ENCODE measurements around the gene ZNF747.
"Not testable (repeated sequence)": the region's sequence is repeated elsewhere in the genome, so short reads cannot be mapped to it uniquely, and the experiment has no call there.

The ZNF747 gene

DNA sequence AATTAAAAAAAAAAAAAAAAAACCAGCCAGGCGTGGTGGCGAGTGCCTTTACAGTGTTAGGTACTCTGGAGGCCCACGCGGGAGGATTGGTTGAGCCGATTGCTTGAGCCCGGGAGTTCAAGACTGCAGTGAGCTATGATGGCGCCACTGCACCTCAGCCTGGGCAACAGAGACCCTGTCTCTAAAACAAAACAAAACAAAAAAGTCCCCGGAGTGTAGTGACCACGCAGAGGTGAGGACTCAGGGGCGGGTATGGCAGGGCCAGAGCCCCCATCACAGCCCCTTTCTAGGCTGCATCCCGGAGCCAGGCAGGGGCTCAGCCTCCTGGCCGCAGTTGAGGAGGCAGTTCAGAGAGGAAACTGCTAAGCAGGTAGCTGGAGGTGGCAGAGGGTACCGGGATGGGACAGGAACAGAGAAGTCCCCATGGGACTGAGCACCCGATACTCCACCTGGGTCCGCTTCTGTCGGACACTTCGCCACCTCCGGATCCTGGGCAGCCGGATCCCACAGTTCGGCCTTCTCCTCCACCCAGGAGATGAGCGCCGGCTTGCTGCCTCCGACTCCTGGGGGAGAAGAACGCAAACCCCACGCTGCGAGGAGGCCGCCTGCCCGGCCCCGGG is 800 bp downstream of the ZNF747 start:
- DNase-seq (ENCODE audit: low read depth), result no peak

GRCh38 chr16:30533146-30533522 is 1.5 kb downstream of the ZNF747 start:
- no peak for DNase-seq (ENCODE audit: low read depth)

GRCh38 chr16:30532285-30533145 is 2.1 kb downstream of the ZNF747 start:
- no peak for DNase-seq (ENCODE audit: low read depth)

DNA sequence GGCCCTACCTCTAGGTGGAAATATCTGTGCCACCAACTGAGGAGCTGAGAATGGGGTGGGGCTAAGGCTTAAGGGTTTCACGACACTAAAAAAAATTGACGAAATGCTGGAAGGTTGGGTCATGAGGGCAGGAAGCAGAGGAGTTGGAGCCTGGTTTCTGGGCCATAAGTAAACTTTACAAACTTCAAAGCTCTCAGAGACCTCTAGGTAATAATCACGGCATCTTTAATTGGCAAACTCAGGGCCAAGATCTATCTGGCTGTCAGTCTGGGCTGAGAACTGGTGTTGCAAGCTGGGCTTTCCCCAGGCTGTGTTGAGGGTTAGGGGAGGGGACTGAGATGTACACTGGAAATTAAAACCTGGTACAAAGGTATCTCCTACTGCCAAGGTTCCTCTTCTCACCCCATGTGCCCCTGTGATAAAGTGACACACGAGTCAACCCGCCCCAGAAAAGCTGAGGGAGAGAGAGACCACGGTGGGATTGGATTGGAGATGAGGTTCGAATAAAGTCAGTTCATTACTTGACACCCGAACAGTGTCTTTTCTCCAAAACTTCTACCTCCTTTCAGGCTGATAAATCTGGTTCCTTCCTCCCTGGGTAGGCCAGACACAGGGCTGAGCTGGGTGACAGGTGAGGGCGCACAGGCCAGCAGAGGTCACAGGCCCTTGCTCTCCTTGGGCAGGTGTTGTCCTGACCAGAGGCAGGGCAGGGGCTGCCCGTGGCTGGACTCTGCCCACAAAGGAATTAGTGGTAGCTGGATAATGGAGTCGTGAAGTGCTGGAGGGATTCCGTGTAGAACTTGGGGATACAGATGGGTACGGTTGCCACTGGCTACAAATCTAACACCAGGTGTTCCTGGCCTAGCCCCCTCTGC is 4.3 kb downstream of the ZNF747 start:
- DNase-seq (ENCODE audit: low read depth), result no peak

GRCh38 chr16:30528799-30529457 is 5.7 kb downstream of the ZNF747 start:
- no peak for DNase-seq (ENCODE audit: low read depth)

DNA sequence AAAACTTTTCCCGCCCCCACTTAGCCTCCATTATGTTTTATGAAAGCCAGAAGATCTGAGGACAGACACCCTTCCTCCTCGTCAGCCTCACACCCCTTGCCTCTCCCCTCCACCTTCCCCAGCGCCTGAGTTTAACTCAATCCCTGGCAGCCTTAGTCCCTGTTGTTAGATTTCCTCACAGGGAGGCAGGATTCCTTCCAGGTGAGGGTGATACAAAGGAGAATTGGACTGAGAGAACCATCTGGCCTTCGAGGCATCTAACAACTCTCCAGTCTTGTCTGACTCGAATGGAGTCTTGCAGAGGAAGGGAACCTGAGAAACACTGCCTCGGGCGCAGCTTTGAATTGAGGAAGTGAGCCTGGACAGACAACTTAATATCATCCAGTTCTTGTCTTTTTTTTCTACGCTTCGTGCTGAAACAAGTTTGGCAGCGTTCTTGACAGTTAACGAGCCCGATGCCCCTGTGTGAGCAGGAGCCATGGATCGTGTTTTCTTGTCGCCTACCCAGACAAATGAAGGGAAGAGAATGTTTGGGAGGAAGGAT is 7.0 kb downstream of the ZNF747 start:
- DNase-seq (ENCODE audit: low read depth), result no peak

- peak; percentile 82 for DNase-seq (ENCODE audit: low read depth)
These were observed 7.6 kb downstream of the ZNF747 start for GRCh38 chr16:30526823-30527634.

DNA sequence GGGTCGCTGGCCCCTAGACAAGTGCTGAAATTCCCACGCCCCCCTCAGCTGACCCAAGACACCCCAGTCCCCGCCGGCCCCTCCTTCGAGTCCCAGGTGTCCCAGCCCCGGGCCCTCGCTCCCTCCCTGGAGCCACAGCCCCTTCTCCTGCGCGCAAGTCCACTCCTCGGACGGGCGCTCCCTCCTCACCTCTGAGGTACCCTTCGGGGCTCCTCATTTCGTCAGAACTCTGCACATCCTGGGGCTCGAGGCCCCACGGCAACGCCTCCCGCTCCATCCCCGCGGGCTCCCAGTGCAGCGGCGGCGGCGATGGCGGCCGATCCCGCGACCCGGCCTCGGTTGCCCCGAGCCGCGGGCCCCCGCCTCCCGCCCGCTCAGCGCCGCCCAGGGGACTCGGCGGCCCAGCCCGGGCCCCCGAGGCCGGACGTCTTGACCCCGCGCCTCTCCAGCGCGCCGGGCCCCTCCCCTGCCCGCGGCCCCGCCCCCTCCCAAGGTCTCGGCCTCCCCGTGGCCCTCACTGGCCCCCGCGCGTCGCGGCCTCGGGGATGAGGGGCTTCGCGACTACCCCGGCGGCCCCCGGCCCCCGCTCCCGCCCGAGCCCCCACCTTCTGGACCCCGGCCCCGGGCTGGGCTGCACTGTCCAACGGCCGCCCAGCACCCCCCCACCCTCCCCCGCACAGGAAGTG is 8.4 kb downstream of the ZNF747 start, which contains the start of gene ZNF768:
Gene ZNF768 (minus strand): TSS at position 430 of the 686 bp plus-strand sequence. CDS start 153 bp downstream, at position 277.
- no peak for DNase-seq (ENCODE audit: low read depth)

- DNase-seq (ENCODE audit: low read depth), result no peak
These were observed 8.9 kb downstream of the ZNF747 start for GRCh38 chr16:30525844-30526136.

DNA sequence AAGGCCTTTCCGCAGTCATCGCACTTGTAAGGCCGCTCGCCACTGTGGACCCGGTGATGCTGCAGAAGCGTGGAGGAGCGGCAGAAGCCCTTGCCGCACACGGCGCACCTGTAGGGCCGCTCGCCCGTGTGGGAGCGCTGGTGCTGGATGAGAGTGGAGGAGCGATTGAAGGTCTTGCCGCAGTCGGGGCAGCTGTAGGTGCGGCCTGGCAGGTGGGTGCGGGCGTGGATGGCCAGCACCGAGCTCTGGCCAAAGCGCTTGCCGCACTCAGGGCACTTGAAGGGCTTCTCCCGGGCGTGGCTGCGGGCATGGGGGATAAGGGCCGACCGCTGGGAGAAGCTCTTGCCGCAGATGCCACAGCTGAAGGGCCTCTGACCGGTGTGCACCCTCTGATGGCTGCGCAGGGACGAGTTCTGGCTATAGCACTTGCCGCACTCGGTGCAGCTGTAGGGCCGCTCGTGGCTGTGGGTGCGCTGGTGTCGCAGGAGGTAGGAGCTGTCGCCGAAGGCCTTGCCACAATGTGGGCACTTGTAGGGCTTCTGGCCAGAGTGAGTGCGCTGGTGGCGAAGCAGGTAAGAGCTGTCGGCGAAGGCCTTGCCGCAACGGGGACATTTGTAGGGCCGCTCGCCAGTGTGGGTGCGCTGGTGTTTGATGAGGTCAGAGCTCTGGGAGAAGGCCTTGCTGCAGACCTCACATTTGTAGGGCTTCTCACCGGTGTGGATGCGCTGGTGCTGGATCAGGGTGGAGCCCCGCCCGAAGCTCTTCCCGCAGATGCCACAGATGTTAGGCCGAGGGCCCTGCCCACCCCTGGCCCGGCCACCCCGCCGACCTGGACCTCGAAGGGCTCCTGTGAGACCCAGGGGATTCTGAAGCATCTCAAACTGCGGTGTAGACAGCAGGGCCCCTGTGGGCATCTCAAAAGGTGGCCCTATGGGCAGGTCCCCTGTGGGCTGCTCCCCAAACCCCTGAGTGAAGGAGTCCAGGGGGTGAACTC is 9.8 kb downstream of the ZNF747 start:
- DNase-seq (ENCODE audit: low read depth), result no peak

DNA sequence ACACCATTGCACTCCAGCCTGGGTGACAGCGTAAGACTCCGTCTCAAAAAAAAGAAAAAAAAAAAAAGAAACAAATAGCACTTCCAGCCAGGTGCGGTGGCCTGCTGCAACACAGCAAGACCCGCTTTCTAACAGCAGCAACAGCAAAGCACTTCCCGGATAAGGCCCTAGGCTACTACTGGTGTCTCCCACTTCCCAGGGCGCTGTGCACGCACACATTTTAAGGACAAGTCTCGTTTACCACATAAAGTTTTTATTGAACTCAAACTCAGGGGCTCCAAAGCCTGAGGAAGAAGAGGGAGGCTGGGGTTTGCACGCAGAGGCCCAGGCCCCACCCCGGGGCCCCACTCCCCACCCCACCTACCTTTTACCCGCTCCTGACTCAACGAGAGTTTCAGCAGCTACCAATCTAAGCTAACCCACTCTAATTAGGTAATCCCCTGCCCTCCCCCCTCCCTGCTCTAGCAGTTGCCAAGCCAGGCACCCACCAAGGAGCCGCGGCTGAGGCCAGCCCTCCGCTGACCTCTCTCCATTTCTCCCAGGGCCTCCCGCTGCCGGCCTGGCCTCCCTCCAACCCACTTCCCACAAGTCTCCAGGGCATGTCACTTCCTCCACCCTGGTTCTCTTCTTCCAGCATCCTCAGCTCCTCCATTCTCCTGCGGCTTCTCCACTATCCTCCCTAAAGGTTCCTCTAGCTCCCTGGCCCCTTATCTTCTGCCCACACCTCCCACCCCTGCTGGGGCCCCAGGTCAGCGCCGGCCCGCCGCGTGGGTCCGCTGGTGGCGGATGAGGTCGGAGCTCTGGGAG is 10.7 kb downstream of the ZNF747 start:
- DNase-seq (ENCODE audit: low read depth), result no peak

DNA sequence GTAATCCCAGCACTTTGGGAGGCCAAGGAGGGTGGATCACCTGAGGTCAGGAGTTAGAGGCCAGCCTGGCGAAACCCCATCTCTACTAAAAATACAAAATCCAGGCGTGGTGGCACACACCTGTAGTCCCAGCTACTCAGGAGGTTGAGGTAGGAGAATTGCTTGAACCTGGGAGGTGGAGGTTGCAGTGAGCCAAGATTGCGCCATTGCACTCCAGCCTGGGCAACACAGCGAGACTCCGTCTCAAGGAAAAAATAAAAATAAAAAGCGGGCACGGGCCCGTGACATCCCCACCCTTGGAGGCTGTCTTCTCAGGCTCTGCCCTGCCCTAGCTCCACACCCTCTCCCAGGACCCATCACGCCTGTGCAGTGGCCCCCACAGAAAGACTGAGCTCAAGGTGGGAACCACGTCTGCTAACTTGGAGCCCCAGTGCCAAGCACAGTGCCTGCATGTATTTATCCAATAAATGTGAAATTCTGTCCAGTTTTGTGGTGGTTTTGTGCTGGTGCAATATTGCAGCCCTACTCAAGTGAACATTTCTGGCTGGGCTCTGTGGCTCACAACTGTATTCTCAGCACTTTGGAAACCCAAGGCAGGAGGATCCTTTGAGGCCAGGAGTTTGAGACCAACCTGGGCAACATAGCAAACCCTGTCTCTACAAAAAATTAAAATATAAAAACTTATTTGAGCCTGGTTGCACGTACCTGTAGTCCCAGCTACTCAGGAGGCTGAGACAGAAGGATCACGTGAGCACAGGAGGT is 11.8 kb downstream of the ZNF747 start:
- not testable (repeated sequence) for DNase-seq (ENCODE audit: low read depth)

- no peak for DNase-seq (ENCODE audit: low read depth)
These were observed 12.6 kb downstream of the ZNF747 start for GRCh38 chr16:30521873-30522641.

- no peak for DNase-seq (ENCODE audit: low read depth)
These were observed 13.2 kb downstream of the ZNF747 start for GRCh38 chr16:30521476-30521872.

DNA sequence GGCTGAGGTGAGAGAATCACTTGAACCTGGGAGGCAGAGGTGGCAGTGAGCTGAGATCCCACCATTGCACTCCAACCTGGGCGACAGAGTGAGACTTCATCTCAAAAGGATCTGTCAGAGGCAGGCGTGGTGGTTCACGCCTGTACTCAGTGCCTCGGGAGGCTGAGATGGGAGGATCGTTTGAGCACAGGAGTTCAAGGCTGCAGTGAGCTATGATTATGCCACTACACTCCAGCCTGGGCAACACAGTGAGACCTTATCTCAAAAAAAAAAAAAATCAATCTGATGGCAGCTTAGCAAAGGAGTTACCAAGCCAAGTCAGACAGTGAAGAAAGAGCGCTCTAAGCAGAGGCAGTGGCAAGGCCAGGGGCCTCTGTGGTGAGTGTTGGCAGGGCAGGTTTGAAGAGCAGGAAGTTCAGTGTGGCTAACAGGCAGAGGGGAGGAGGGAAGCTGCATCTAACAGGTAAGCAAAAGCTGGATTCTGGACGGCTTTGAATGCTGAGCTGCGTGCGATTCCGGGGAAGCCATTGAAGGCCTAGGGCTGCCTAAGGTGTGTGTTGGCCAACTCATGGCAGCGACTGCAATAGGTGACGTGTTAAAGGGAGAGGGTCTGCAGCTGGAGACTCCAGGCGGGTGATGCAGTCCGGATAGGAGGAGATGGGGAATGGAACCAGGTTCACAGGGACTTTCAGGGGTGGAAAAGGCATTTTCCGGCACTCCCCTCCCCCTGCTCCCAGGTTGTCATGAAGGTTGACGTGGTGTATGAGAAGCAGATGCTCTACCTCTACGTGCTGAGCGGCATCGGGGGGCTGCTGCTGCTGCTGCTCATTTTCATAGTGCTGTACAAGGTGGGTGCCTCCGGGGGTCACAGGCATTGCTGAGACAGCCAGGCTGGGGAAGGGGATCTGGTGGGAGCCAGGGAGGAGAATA is 15.3 kb downstream of the ZNF747 start:
- no peak for DNase-seq (ENCODE audit: low read depth)

- DNase-seq (ENCODE audit: low read depth), result no peak
These were observed 16.1 kb downstream of the ZNF747 start for GRCh38 chr16:30518552-30518951.
